Uterus (tissue), 2 donors: ENCODE data around the gene TULP1.

ENCODE experiments used
- POLR2A ChIP-seq, 2 donors: fragments of 450-650 bp; IDR thresholded peaks; one replicate each; pipeline ENCODE4 v1.6.1; 2016; ENCODE audit warnings: antibody characterized with exemption in 2 of 2, mild to moderate bottlenecking in 1 of 2, moderate library complexity in 1 of 2
- TF ChIP-seq, protein P1 (sequence below), 4 experiments: fragments of 200-600 bp in 2 of 4; fragments of 450-650 bp in 2 of 4; sonication (generic) in 2 of 4; IDR thresholded peaks; one replicate each; pipeline ENCODE4 v1.5.1; 2016 to 2019; ENCODE audit warnings: antibody characterized with exemption in 4 of 4, mild to moderate bottlenecking in 2 of 4, moderate library complexity in 1 of 4

DNA sequence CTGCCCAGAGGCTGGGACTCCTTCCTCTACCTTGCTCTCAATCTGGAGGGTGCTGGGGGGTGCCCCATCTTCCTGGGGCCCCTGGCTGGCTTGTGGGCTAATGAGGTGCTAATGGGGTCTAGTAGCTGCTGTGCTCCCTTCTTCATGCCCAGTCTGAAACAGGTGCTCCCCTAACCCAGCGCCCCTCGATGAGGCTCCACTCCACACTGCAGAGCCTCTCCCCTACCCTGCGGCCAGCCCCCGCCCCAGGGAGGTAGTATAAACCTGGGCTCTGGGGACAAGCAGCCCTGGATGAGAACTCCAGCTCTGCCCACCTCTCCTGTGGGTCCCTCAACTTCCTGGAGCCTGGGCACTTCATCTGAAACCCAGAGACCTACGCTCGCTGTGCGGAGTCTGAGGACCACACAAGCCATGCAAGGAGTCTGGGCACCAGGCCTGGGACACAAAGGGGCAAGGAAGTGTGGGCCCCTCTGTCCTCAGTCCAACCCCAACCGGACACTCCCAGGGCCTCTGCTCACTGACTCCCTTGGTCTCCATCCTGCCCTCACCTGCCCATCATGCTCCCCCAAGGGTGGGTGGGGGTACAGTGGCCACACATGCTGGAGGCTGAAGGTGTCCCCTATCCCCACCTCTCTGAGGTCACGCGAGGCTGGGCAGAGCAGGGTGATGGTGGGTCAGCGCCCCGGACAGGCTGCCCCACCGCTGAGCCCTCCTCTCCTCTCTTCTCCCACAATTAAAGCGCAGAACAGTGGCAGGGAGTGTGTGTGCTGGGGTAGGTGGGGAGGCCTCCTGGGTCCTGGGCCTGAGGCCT, 38.4 kb downstream of the TULP1 start:
- TF ChIP-seq, protein P1, sequence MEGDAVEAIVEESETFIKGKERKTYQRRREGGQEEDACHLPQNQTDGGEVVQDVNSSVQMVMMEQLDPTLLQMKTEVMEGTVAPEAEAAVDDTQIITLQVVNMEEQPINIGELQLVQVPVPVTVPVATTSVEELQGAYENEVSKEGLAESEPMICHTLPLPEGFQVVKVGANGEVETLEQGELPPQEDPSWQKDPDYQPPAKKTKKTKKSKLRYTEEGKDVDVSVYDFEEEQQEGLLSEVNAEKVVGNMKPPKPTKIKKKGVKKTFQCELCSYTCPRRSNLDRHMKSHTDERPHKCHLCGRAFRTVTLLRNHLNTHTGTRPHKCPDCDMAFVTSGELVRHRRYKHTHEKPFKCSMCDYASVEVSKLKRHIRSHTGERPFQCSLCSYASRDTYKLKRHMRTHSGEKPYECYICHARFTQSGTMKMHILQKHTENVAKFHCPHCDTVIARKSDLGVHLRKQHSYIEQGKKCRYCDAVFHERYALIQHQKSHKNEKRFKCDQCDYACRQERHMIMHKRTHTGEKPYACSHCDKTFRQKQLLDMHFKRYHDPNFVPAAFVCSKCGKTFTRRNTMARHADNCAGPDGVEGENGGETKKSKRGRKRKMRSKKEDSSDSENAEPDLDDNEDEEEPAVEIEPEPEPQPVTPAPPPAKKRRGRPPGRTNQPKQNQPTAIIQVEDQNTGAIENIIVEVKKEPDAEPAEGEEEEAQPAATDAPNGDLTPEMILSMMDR (IDR thresholded peaks at IDR 0.05), result no peak
- no peak for TF ChIP-seq POLR2A (IDR thresholded peaks at IDR 0.05)
